ENCODE measurements around the gene ACOD1. TPM values are rescaled to one million over a fixed set of nuclear protein-coding genes. Genes with fewer than 3 reads are reported as not detected.
"Not testable (repeated sequence)": the region's sequence is repeated elsewhere in the genome, so short reads cannot be mapped to it uniquely, and the experiment has no call there.

Gene ACOD1
- total RNA-seq, 1 donor from 2014 or later: not detected

GRCh38 chr13:76917095-76917494 is 31.2 kb upstream of the ACOD1 start:
- Histone ChIP-seq H3K27ac (no peak overlapping the region), H3K4me1 (no peaks in the 10 kb centered on the region), H3K9me3 (no peaks in the 10 kb centered on the region), H3K36me3 (no peaks in the 10 kb centered on the region), H3K4me3 (no peak overlapping the region), H3K27me3 (ENCODE audit: low read depth) (no peaks in the 10 kb centered on the region)
- TF ChIP-seq CTCF (IDR thresholded peaks at IDR 0.05): no peak
- no peak for DNase-seq
- intact Hi-C loops (cut with DNase I): no loop called here
- no peak for ATAC-seq

- ATAC-seq: peak in 1 of 2 donors; percentile 32
- DNase-seq; H3K4me1 ChIP-seq; H3K4me3 ChIP-seq; H3K27ac ChIP-seq; H3K9me3 ChIP-seq; H3K27me3 ChIP-seq (ENCODE audit: low read depth); intact Hi-C loops (cut with DNase I); H3K36me3 ChIP-seq: not testable (repeated sequence)
These were observed 30.4 kb upstream of the ACOD1 start for GRCh38 chr13:76917755-76918481.

GRCh38 chr13:76921516-76921915 is 26.8 kb upstream of the ACOD1 start:
- no peak overlapping the region for H3K27ac ChIP-seq
- DNase-seq (no peak), ATAC-seq (no peak)
- no peaks in the 10 kb centered on the region for H3K36me3 ChIP-seq
- H3K4me1 ChIP-seq: no peaks in the 10 kb centered on the region
- intact Hi-C loops (cut with DNase I): no loop called here
- H3K4me3 ChIP-seq: no peak overlapping the region
- no peaks in the 10 kb centered on the region for H3K27me3 ChIP-seq (ENCODE audit: low read depth)
- TF ChIP-seq CTCF (IDR thresholded peaks at IDR 0.05): no peak
- H3K9me3 ChIP-seq: no peaks in the 10 kb centered on the region

GRCh38 chr13:76925115-76925514 is 23.2 kb upstream of the ACOD1 start:
- H3K9me3 ChIP-seq: no peaks in the 10 kb centered on the region
- no peak for TF ChIP-seq CTCF (IDR thresholded peaks at IDR 0.05)
- no peak for DNase-seq
- H3K4me3 ChIP-seq: no peak overlapping the region
- ATAC-seq: no peak
- no peaks in the 10 kb centered on the region for H3K4me1 ChIP-seq
- intact Hi-C loops (cut with DNase I): no loop called here
- H3K27me3 ChIP-seq (ENCODE audit: low read depth): no peaks in the 10 kb centered on the region
- H3K36me3 ChIP-seq: no peaks in the 10 kb centered on the region
- no peak overlapping the region for H3K27ac ChIP-seq

GRCh38 chr13:76927955-76928354 is 20.4 kb upstream of the ACOD1 start:
- no peak for ATAC-seq
- H3K27me3 ChIP-seq (ENCODE audit: low read depth): no peaks in the 10 kb centered on the region

More at GRCh38 chr13:76927955-76928354, 20.4 kb upstream of the ACOD1 start:
- intact Hi-C loops (cut with DNase I): no loop called here
- H3K27ac ChIP-seq: no peak overlapping the region
- TF ChIP-seq CTCF (IDR thresholded peaks at IDR 0.05): no peak
- no peak overlapping the region for H3K4me3 ChIP-seq
- H3K9me3 ChIP-seq: peaks cover 10% of the 10 kb centered on the region
- H3K4me1 ChIP-seq: no peaks in the 10 kb centered on the region
- no peaks in the 10 kb centered on the region for H3K36me3 ChIP-seq
- DNase-seq: no peak
